ENCODE results near the gene CCNI. TPM values are rescaled to one million over a fixed set of nuclear protein-coding genes. Genes with fewer than 3 reads are reported as not detected.

CCNI gene
- polyA plus RNA-seq, 1 of the 3 experiments (the other 2 are of a cell fraction): 56.8 TPM

DNA sequence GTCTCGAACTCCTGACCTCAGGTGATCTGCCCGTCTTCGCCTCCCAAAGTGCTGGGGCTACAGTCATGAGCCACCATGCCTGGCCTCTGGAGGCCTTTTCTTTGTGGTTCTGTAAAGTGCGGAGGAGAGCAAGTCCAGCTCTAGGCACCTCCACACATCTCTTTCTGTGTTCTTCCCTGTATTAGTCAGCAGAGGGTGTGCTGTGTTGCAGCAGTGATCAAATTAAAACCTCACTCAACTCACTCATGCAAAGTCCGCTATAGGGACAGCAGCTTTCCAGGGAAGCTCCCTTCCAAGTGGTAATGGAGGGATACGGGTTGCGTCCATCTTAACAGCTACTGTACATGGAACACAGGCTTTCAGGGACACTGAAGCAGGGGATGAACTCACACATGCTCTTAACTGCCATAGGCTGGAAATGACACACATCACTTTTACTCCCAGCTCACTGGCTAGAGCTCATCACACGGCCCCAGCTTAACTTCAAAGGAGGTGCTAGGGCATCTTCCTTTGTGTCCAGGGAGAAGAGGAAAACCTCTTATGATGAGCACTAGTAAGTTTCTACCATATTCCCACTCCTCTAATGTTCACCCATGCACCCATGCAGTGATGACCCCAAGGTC, 45.2 kb upstream of the CCNI start:
- no peaks in the 10 kb centered on the region; the same call in 1 of the 2 replicates for H3K27me3 ChIP-seq (ENCODE audit: insufficient read depth)
- no peak overlapping the region for H3K27ac ChIP-seq (ENCODE audit: low read depth in 2 of 2, low read length in 1 of 2)
- no peak overlapping the region for H2AFZ ChIP-seq (ENCODE audit: low read depth)
- TF ChIP-seq MEF2A (IDR thresholded peaks at IDR 0.05; ENCODE audit: borderline replicate concordance, low read depth) (no peak), SMC3 (IDR thresholded peaks at IDR 0.05; ENCODE audit: low read depth, low read length) (no peak), RAD21 (IDR thresholded peaks at IDR 0.05; ENCODE audit: low read length) (0 out of 2 replicates have a peak, but pooled peaks have one; percentile 7), GABPA (IDR thresholded peaks at IDR 0.05; ENCODE audit: low read depth) (no peak), TEAD4 (IDR thresholded peaks at IDR 0.05; ENCODE audit: borderline replicate concordance, insufficient read depth) (no peak)
- TF ChIP-seq, protein P1, sequence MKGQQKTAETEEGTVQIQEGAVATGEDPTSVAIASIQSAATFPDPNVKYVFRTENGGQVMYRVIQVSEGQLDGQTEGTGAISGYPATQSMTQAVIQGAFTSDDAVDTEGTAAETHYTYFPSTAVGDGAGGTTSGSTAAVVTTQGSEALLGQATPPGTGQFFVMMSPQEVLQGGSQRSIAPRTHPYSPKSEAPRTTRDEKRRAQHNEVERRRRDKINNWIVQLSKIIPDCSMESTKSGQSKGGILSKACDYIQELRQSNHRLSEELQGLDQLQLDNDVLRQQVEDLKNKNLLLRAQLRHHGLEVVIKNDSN (IDR thresholded peaks at IDR 0.05; ENCODE audit: borderline replicate concordance, low read depth): no peak
- H3K9me3 ChIP-seq: no peaks in the 10 kb centered on the region
- 65% methylated on average over 7 of the region's 8 CpGs for WGBS (ENCODE audit: low lambda C conversion rate)
- ChIA-PET POLR2A (no interaction called here), CTCF (interaction anchor here (1.4 kb wide), 1 partner anchor 25 kb away, joined by 4 read pairs; no protein-coding TSS in a partner anchor)
- no peak overlapping the region for H3K4me2 ChIP-seq
- no peaks in the 10 kb centered on the region for H3K36me3 ChIP-seq (replicated peaks in 1 of 2; ENCODE audit: control insufficient read depth in 1 of 2, insufficient read depth in 2 of 2, low read length in 1 of 2)
- H3K9ac ChIP-seq: no peak overlapping the region
- DNase-seq: no peak
- H3K4me1 ChIP-seq (ENCODE audit: control insufficient read depth in 1 of 2, insufficient read depth in 2 of 2, low read depth in 1 of 2, low read length in 1 of 2): no peaks in the 10 kb centered on the region
- no peaks in the 10 kb centered on the region for H3K9me2 ChIP-seq
- no peaks in the 10 kb centered on the region for H3K79me2 ChIP-seq (ENCODE audit: insufficient read depth)
- no peak overlapping the region for H3K4me3 ChIP-seq (ENCODE audit: low read depth in 2 of 2, low read length in 1 of 2)
- no peaks in the 10 kb centered on the region for H4K20me1 ChIP-seq (ENCODE audit: insufficient read depth)
- H3F3A ChIP-seq (replicated peaks; ENCODE audit: insufficient read depth): no peaks in the 10 kb centered on the region

DNA sequence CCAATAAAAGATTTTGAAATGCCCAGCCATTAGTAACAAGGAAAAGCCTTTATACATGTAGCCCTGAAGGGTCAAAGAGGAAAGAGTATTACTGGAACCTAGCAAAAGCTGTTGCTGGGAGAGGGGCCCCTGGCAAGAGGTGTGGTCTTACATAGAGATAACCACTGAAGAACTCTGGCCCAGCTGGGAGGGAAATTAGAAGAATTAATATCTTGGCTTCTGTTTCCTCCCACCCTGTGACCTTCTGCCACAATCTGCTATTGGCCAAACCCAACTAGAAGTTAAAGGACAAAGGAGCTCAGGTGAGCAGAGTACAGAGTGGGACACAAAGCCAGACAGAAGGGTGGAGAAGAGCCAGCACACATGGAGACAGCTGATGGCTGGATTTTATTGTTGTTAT, 41.9 kb upstream of the CCNI start:
- Histone ChIP-seq H3K36me3 (replicated peaks in 1 of 2; ENCODE audit: control insufficient read depth in 1 of 2, insufficient read depth in 2 of 2, low read length in 1 of 2) (no peaks in the 10 kb centered on the region), H2AFZ (ENCODE audit: low read depth) (no peak overlapping the region), H3F3A (replicated peaks; ENCODE audit: insufficient read depth) (no peaks in the 10 kb centered on the region), H4K20me1 (ENCODE audit: insufficient read depth) (no peaks in the 10 kb centered on the region), H3K9ac (no peak overlapping the region), H3K27me3 (ENCODE audit: insufficient read depth) (no peaks in the 10 kb centered on the region; the same call in 1 of the 2 replicates), H3K79me2 (ENCODE audit: insufficient read depth) (no peaks in the 10 kb centered on the region), H3K4me3 (ENCODE audit: low read depth in 2 of 2, low read length in 1 of 2) (no peak overlapping the region), H3K9me3 (no peaks in the 10 kb centered on the region), H3K4me2 (no peak overlapping the region), H3K27ac (ENCODE audit: low read depth in 2 of 2, low read length in 1 of 2) (no peak overlapping the region), H3K4me1 (ENCODE audit: control insufficient read depth in 1 of 2, insufficient read depth in 2 of 2, low read depth in 1 of 2, low read length in 1 of 2) (no peaks in the 10 kb centered on the region), H3K9me2 (no peaks in the 10 kb centered on the region)
- CTCF ChIA-PET: interaction anchor here (1.2 kb wide), 1 partner anchor 23 kb away, joined by 4 read pairs; no protein-coding TSS in a partner anchor
- TF ChIP-seq ELF1 (IDR thresholded peaks at IDR 0.05): no peak
- TF ChIP-seq, protein P2, sequence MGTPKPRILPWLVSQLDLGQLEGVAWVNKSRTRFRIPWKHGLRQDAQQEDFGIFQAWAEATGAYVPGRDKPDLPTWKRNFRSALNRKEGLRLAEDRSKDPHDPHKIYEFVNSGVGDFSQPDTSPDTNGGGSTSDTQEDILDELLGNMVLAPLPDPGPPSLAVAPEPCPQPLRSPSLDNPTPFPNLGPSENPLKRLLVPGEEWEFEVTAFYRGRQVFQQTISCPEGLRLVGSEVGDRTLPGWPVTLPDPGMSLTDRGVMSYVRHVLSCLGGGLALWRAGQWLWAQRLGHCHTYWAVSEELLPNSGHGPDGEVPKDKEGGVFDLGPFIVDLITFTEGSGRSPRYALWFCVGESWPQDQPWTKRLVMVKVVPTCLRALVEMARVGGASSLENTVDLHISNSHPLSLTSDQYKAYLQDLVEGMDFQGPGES (IDR thresholded peaks at IDR 0.05; ENCODE audit: low read depth, low read length): no peak
- TF ChIP-seq POLR2AphosphoS5 (IDR thresholded peaks at IDR 0.05; ENCODE audit: low read depth, low read length): no peak
- no peak for TF ChIP-seq FOXM1 (IDR thresholded peaks at IDR 0.05; ENCODE audit: low read depth)
- no peak for TF ChIP-seq GABPA (IDR thresholded peaks at IDR 0.05; ENCODE audit: low read depth)
- no peak for TF ChIP-seq YY1 (IDR thresholded peaks at IDR 0.05; ENCODE audit: low read depth)
- TF ChIP-seq, protein P1 (IDR thresholded peaks at IDR 0.05; ENCODE audit: borderline replicate concordance, low read depth): no peak
- TF ChIP-seq, protein P3, sequence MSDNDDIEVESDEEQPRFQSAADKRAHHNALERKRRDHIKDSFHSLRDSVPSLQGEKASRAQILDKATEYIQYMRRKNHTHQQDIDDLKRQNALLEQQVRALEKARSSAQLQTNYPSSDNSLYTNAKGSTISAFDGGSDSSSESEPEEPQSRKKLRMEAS (IDR thresholded peaks at IDR 0.05; ENCODE audit: low read depth): no peak
- TF ChIP-seq NFIC (IDR thresholded peaks at IDR 0.05; ENCODE audit: borderline replicate concordance): no peak
- TF ChIP-seq CHD2 (IDR thresholded peaks at IDR 0.05; ENCODE audit: low read length, partially characterized antibody): no peak
- POLR2A ChIA-PET: no interaction called here
- no peak for DNase-seq

All from SK-N-SH (cell line).